Activated CD4-positive, CD25-positive, alpha-beta regulatory T cell (primary cell): ENCODE data around the gene PLEK2.
"Not testable (repeated sequence)": the region's sequence is repeated elsewhere in the genome, so short reads cannot be mapped to it uniquely, and the experiment has no call there.

ENCODE experiments used
- DNase-seq, 4 experiments: peaks; one replicate each; lab custom pipeline; 2025; lab: John Stamatoyannopoulos, UW

The PLEK2 gene

GRCh38 chr14:67428501-67429031, 16.6 kb upstream of the PLEK2 start:
- DNase-seq = no peak

- peak; percentile 12 to 51 (median 48) for DNase-seq
Observed at GRCh38 chr14:67426983-67427606, 15.1 kb upstream of the PLEK2 start.

GRCh38 chr14:67426161-67426560, 14.2 kb upstream of the PLEK2 start:
- no peak for DNase-seq

GRCh38 chr14:67425608-67426007, 13.6 kb upstream of the PLEK2 start:
- DNase-seq = no peak

DNA sequence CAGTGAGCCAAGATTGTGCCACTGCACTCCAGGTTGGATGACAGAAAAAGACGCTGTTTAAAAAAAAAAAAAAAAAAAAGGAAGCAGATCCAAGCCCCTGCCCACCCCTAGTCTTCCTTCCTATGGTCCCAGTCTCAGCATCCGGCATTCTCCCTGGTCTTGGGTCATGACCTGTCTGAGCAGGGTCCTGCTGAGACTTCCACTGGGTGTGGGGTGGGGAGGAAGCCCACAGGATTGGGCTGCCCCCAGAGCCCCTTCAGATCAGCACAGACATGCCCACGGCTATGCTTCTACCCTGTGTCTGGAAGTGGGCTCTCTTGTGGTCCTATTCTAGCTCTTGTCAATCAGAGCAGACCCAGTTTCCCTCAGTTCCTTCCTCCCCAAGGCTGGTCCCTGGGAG, 12.6 kb upstream of the PLEK2 start:
- no peak for DNase-seq

GRCh38 chr14:67423424-67423823, 11.5 kb upstream of the PLEK2 start:
- DNase-seq = no peak

DNA sequence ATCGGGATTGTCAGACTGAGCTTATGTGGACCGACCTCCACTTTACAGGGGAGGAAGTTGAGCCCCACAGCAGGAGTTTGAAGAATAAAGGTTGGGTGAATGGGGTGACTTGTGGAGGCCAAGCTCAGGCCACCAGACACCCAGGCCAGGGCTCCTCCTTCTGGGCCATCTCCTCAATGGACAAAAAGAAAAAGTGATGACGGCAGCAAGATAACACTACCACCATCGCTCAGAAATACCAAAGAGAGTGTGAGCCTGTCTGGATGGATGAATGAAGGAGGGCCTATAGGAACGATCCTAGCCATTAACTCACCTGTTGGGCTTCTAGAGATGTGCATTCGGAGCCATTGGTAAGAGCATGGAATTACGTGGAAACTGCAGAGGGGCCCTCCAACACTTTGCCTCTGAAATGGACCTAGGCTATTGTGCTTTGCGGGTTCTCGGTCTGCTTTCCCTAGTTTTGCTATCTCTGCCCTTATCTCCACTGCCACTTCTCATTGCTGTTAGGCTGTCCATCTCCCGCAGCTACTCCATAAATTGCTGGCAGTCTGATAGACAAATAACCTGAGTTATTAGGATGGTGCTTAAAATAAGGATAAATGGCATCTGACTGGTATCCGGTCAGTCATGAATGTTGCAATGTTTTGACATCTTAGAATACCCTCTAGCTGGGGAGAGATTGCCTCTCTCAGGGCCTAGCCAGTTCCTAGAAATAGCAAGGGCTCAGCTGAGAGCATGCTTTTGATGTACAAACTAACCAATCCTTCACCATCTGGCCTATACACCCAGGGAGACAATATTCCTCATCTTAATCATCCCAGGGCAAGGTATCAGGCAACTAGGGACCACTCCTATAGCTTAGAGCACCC, 9.6 kb upstream of the PLEK2 start:
- DNase-seq = no peak

- no peak for DNase-seq
Observed at GRCh38 chr14:67420102-67420739, 8.3 kb upstream of the PLEK2 start.

DNA sequence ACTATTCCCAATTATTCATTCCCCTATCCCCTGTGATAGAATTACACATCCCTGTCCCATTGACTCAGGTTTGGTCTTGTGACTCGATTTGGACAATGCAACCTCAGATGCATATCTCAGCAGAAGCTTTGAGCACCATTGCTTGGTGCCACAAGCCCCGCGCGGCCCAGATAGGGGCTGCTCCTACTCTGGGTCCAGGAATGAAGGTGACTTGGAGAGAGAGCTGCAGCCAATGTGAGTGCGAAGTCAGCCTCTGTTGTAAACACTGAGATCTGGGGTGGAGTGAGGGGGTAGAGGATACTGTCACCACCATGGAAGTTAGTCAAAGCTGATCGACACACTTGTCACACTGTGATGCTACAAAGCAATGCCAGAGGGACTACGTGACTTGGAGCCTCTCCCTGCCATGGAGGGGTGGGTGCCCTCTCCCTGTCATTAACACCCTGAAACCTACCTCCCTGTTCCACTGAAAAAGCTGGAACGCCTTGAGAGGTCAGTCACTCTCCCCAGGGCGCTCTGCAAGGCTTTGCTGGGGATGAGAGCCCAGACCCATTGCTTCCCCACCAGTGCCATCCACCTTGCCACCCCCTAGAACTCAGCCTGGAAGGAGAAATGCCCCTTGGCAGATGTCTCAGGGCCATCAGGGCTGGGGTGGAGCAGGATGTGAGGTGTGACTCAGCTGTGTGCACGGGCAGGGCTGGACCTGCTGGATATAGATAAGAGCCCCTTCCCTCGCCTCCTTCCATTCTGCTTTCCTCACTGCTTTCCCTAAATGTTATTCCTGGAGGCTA, 6.6 kb upstream of the PLEK2 start:
- no peak for DNase-seq

DNA sequence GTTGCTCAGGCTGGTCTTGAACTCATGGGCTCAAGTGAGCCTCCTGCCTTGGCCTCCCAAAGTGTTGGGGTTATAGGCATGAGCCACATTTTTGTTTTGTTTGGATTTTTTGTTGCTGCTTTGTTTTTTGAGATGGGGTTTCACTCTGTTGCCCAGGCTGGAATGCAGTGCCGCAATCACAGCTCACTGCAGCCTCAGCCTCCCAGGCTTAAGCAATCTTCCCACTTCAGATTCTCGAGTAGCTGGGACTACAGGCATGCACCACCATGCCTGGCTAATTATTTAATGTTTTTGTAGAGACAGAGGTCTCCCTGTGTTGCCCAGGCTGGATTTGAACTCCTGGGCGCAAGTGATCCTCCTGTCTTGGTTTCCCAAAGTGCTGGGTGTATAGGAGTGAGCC, 5.7 kb upstream of the PLEK2 start:
- DNase-seq = no peak

DNA sequence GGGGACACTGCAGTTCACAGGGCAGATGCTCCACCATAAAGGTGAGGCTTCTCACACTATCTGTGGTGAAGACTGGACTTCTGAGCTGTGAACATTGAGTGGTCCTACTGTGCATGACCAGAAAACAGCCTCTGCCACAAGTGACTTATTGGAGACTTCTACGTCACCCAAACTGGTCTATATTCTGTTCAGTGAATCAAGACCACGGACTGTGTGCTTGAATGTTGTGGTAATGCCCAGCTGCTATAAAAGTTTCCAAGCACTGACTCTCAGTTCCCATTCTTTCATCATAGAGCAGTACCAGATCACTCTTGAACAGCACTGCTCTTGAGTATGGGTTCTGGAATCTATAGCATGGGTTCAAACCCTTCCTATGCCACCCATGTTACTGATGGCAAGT, 4.8 kb upstream of the PLEK2 start:
- DNase-seq = no peak

DNA sequence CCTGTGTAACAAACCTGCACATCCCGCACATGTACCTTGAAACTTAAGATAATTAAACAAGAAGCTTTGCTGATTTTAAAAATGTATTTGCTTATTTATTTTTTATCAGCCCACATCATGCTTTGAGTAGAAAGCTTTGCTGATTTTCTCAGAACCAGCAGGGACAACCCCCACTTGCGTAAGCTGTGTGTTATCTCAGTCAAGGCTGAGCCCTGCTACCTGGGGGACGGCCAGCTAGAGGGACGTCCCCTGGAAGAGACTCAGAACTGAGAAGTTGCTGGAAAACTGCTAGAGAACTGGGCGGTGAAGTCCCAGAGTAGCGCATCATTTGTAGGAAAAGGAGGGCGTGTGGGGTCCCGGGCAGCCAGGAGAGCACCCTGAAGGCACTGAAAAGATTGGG, 4.1 kb upstream of the PLEK2 start:
- no peak for DNase-seq

DNA sequence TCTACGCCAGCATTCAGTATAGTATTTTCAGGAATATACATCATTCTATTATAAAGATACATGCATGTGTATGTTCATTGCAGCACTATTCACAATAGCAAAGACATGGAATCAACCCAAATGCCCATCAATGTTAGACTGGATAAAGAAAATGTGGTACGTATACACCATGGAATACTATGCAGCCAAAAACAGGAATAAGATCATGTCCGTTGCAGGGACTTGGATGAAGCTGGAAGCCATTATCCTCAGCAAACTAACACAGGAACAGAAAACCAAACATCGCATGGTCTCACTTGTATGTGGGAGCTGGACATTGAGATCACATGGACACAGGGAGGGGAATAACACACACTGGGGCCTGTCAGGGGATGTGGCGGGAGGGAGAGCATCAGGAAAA, 3.6 kb upstream of the PLEK2 start:
- not testable (repeated sequence) for DNase-seq

DNA sequence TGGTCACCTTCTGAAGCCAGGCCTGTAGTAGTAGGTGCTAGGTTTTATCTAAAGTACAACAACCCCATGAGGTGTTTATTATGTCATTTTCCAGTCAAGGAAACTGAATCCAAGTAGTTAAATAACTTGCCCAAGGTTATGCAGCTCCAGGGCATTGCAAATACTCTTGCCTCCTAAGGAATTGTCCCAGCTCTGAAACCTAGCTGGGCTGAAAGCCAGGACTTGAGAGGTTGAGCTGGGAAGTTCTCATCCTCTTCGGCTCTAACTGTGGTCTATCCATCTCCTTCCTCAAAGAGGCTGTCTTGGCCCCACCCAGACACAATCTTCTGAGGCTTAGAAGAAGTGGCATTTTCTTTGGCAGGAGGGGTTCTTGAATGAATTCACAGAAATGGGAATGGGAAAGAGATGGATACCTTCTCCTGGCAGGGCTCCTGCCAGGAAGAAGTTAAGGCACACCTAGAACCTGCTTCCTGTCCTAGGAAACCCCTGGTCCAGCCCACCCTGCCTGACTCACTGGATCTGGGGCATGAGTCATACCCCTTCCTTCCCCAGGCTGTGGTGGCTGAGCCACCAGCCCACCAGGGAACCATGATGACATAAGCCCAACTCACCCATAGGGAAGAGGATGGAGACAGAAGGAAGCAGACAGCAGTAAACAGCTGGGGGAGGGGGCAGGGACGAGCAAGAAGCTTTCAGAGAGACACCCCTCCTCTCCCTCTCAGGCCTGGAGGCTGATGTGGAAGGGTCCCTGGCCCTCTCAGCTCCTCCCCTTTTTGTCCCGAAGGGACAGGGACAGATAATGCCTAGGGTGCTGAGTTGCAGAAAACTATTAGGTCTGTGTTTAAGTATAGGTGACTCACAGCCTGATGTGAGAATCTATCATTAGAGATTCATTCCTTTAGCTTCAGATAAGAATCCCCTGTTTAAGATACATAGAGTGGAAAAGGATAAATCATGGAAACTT, 2.1 kb upstream of the PLEK2 start:
- DNase-seq = no peak

DNA sequence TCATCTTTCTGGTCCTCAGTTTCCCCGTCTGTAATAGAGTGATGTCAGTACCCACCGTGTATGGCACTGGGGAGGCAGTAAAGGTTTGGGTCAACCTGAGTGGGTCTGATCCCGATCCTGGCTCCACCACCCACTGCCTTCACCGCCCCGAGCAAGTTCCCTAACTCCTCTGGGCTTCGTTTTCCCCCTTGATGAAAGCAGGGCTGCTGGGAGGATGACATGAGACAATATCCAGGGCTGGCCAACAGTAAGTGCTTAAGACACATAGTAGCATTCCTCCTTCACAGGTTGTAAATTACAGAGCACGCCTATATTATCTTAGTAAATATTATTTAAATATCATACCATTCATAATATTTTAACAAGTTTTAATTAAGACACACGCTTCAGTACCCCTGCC, 595 bp downstream of the PLEK2 start:
- DNase-seq = no peak

DNA sequence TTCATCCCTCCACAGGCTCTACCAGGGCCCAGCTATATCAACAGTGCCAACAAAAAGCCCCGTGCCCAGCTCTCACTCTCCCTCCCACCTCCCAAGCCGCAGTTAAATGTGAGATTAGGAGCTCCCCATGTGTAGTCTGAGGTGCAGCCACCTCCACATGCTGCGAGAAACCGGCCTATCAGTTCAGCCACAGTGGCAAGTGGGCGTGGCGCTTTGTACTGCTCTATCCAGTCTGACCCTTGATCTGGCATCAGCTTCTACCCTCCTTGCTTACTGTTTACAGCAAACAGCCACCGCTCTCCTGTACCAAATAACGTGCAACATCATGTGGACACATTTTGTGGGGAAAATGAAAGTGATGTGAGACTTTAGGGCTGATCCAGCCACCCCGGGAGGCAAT, 1.7 kb downstream of the PLEK2 start:
- no peak for DNase-seq

- no peak for DNase-seq
Observed at GRCh38 chr14:67409461-67409860, 2.5 kb downstream of the PLEK2 start.

- not testable (repeated sequence) for DNase-seq
Observed at GRCh38 chr14:67408122-67408801, 3.7 kb downstream of the PLEK2 start.

DNA sequence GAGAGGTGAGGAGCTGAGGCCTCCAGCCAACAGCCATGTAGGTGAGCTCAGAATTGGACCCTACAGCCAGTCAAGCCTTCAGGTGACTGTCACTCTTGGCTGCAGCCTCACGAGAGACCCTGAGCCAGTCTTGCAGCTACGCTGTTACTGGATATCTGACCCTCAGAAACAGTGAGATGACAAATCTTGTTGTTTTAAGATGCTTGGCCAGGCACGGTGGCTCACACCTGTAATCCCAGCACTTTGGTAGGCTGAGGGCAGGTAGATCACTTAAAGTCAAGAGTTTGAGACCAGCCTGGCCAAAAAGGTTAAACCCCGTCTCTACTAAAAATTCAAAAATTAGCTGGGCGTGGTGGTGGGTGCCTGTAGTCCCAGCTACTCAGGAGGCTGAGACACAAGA, 6.2 kb downstream of the PLEK2 start:
- DNase-seq = no peak

DNA sequence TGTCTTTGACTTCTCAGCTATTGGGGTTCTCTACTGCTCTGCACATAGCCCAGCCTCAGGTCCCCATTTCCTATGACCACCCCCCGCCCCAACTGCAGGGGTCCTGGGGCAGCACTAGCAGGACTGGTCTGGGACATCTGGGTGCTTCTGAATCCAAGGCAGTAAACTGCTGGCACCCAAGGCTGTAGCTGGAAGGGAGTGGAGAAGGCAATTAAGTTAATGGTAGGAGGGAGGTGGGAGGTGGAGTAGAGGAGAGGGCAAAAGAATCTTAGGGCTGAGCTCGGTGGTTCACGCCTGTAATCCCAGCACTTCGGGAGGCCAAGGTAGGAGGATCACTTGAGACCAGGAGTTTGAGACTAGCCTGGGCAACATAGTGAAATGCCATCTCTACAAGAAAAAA, 11.5 kb downstream of the PLEK2 start:
- DNase-seq = no peak
